Epidermal melanocyte (primary cell): Measurements from ENCODE around the gene CLTA.
"Not testable (repeated sequence)": the region's sequence is repeated elsewhere in the genome, so short reads cannot be mapped to it uniquely, and the experiment has no call there.

Source experiments
- DNase-seq: peaks from one replicate; pipeline ENCODE4 v3.0.0; 2011; ENCODE audit warnings: low spot score; ENCODE audit not compliant: insufficient read length

CLTA gene

GRCh38 chr9:36239205-36239604, 48.5 kb downstream of the CLTA start:
- DNase-seq: not testable (repeated sequence)

- not testable (repeated sequence) for DNase-seq
Observed at GRCh38 chr9:36239675-36240074, 49.0 kb downstream of the CLTA start.

GRCh38 chr9:36245906-36246305, 55.2 kb downstream of the CLTA start:
- DNase-seq: no peak

GRCh38 chr9:36247356-36247755, 56.6 kb downstream of the CLTA start:
- DNase-seq: no peak

- not testable (repeated sequence) for DNase-seq
Observed at GRCh38 chr9:36248061-36248460, 57.3 kb downstream of the CLTA start.

GRCh38 chr9:36249189-36249588, 58.5 kb downstream of the CLTA start:
- no peak for DNase-seq

GRCh38 chr9:36250079-36250478, 59.4 kb downstream of the CLTA start:
- no peak for DNase-seq

- no peak for DNase-seq
Observed at GRCh38 chr9:36251428-36251827, 60.7 kb downstream of the CLTA start.

- peak; percentile 71 for DNase-seq
Observed at GRCh38 chr9:36258208-36258995, 67.7 kb downstream of the CLTA start, which contains the start of gene GNE. Gene GNE (minus strand): TSS chr9:36258448. CDS start chr9:36249355, 9,093 bp downstream.

GRCh38 chr9:36258996-36259533, 68.3 kb downstream of the CLTA start:
- DNase-seq: no peak
